ENCODE results near the gene BACH1.
A peak's percentile ranks its signal among the peaks of the same experiment; 100 is the strongest.

Gene BACH1

GRCh38 chr21:29293495-29293894 lies 5.2 kb upstream of the BACH1 start:
- no peak for DNase-seq (ENCODE audit: low spot score)

DNA sequence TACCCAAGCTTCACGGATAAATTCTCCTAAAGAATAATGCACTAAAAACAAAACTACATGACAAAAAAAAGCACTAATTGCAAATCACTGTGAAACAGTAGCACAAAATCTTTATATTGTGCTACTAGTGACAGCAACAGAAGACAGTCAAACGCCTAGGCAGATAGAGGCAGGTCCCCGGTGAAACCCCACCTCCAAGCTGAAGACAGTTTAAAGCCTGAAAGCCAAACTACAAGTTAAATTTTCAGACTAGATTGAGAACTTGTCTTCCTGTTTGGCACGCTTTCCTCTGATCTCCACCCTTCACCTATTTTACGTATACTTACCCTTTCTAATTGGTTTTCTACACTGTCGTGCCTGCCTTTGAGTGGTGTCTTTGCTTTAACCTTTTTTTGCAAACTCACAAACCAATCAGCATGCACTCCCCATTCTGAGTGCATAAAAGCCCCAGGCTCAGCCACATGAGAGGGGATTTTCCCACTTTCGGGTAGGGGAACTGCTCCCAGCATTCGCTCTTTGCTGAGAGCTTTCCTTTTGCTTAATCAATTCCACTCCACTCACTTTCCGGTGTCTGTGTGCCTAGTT lies 3.6 kb upstream of the BACH1 start:
- DNase-seq (ENCODE audit: low spot score), result no peak

GRCh38 chr21:29296446-29296845 lies 2.3 kb upstream of the BACH1 start:
- no peak for DNase-seq (ENCODE audit: low spot score)

DNA sequence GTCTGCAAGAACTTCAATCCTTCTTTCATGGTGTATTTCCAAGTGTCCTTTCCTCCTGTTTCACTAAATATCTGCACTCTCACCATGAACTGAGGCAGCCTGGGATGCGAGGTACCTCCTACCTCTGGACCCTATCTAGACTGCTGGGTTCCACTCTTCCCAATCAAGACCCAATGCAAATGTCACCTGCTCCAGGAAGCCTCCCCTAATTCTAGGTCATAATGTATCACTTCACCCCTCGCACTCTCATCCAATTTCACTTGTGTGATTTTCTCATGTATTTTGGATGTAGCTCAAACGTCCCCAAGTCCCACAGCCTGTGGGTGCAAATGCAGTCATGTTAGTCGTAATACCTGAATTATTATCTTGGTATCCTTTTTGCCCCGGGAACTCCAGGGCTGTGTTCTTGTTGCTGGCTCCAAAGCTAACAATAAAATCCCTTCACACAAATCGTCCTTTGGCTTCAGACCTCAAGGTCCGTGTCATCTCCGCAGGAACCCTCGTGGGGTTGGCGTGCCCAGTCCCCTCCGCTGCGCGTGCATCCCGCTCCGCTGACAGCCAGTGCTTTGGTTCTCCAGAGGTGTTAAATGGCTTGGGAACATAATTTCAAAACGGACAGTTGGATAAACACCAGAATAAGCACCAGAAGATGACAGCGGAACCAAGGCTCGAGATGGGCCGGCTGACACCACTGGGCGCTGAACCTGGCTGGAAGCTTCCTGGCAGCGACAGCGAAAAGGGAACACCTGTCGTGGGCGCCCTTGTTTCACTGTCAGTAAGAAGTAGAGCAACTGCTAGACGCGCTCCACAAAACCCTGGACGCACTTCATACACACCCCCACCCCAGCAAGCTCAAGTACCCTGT lies 1.0 kb upstream of the BACH1 start:
- DNase-seq (ENCODE audit: low spot score), result peak; percentile 18

- DNase-seq (ENCODE audit: low spot score), result peak; percentile 53
Observed at GRCh38 chr21:29299046-29299915, 559 bp downstream of the BACH1 start.

DNA sequence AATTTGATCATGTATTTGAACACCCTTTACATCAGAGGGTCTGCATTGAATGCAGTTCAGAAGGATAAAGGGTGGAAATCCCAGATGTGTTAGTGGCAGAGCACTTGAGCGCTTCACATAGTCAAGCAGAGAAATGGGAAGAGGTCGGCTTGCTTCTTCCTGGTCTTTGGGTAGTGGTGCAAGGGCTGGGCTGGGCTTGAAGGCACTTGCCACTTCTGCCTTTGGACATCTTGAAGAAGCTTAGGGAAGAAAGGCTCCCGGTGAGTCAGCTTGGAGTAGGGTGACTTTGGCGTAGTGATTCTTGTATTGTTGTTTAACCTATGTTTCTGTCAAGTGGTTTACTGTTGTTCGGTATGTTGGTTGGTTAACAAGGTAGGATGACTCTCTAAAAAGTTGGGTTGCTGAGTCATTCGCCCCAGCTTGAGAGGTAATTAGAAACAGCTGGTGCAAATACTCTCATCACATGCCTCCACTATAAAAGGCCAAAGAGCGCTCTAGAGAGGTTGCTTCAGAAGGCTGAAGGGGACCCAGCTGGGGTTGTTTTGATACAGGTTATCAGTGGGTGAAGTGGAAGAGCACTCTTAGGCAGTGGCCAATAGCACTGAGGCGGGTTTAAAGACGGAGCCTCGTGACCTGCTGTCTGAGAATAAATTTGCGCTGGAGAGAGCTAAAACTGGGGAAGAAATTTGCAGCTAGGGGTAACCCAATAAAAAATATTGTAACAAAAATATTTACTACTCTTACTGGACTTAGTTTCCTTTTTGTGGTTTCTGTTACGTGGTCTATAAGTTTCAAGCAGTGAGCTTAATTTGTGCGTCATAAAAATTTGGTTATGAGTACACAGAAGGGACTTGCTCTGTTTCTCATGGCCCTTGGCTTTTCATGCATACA lies 1.4 kb downstream of the BACH1 start:
- peak; percentile 53 for DNase-seq (ENCODE audit: low spot score)

GRCh38 chr21:29300807-29301138 lies 2.1 kb downstream of the BACH1 start:
- DNase-seq (ENCODE audit: low spot score), result no peak

- no peak for DNase-seq (ENCODE audit: low spot score)
Observed at GRCh38 chr21:29301691-29302090, 3.0 kb downstream of the BACH1 start.

- DNase-seq (ENCODE audit: low spot score), result no peak
Observed at GRCh38 chr21:29302359-29302875, 3.7 kb downstream of the BACH1 start.

DNA sequence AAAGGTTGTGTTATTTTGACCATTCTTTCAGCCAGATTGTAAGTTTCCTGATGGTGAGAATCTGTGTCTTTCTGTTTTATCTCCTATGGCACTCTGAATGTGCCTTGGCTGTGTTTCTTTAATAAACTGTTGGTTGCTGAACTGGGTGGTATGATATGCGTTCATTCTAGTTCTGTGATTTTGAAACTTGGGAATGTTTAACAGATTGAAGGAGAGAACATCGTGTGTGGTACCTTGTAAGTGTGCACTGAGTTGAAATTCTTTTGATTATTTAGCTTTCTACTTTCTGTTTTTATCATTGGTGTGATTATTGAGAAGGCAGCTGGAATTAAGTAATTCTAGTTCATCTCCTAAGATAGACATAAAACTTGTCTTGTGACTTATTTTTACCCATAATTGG lies 4.6 kb downstream of the BACH1 start:
- no peak for DNase-seq (ENCODE audit: low spot score)

DNA sequence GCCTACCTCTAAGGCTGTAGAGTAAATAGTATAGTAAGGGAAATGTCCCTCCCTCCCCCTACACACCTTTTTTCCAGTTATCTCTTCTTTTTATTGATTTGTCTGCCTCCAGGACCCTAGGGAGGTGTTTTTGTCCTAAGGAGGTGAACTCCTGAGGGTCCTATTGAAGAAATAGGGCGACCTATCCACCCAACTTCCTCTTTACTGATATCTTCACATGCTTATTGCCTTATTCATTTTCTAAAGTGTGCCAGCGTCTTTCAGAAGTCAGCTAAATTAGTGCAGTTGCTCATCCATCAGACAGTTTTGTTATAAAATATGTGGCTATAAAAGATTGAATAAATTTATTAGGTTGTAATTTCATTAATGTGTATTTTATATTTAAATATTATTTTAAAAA lies 5.9 kb downstream of the BACH1 start:
- no peak for DNase-seq (ENCODE audit: low spot score)

GRCh38 chr21:29305068-29305467 lies 6.3 kb downstream of the BACH1 start:
- DNase-seq (ENCODE audit: low spot score), result no peak

DNA sequence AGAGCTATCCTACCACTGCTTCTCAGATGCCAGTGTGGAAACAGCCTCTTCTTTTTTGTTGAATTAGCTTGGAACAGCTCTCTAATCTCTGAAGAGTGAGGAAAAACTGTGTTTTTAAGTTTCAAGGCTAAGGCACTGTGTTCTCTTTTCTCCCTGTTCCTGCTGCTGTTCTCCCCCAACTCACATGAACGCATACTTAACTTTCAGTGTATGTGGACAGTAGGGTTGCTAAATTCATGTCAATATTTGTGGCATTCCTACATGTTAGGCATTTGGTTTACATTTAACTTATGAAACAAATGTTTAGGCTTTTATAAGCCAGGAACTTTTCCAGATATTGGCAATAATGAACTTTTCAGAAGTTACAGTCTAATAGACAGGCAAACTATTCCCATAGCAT lies 6.8 kb downstream of the BACH1 start:
- no peak for DNase-seq (ENCODE audit: low spot score)

GRCh38 chr21:29306920-29307319 lies 8.2 kb downstream of the BACH1 start:
- no peak for DNase-seq (ENCODE audit: low spot score)

GRCh38 chr21:29307718-29308455 lies 9.2 kb downstream of the BACH1 start:
- no peak for DNase-seq (ENCODE audit: low spot score)

- DNase-seq (ENCODE audit: low spot score), result no peak
Observed at GRCh38 chr21:29308456-29308783, 9.7 kb downstream of the BACH1 start.

DNA sequence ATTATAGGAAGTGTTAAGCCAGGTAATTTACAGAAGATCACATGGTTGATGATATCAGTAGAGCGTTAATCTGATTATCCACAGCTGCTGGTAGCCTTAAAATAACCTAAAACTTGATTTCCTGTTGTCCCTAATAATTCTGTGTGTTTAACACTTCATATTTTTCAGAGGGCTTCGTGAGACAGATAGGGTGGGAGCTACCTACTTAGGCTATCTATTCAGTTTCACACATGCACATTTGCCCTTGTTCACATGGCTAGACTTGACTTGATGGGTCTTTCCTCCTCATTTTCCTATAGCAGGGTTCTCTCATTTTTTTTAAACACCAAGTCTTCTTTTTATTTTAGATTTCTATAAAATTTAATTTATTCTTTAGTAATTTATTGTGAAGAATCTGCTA lies 11.0 kb downstream of the BACH1 start:
- no peak for DNase-seq (ENCODE audit: low spot score)

DNA sequence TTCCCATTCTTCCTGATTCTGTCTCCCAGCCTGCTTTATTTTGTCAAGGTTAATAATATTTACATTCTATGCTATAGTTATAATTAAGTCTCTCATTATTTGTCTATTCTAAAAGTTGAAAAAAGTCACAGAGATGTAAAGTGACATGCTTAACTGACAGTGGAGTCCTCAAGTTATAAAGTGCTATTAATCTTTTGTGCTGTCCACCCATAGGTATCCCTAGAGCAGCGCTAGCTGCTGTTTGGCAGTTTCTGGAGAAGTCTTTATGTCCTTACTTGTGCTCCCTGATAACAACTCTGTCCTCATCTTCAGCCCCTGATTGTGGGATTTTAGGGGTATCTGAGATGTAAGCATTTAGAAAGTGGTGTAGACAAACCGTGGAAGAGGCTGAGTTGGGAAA lies 13.1 kb downstream of the BACH1 start:
- DNase-seq (ENCODE audit: low spot score), result no peak

DNA sequence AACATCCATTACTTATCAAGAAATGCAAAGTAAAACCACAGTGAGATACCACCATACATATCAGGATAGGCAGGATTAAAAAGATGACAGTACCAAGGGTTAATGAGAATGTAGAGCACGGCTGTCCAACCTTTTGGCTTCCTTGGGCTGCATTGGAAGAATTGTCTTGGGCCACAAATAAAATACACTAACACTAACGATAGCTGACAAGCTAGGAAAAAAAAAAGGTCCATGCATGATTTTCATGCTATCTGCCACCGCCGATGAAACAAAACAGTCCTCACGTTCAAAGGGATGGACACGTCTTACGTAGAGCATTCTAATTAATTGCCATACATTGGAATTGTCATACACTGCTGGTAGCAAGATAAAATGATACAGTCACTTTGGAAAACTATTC lies 14.3 kb downstream of the BACH1 start:
- DNase-seq (ENCODE audit: low spot score), result no peak

- no peak for DNase-seq (ENCODE audit: low spot score)
Observed at GRCh38 chr21:29313662-29314408, 15.1 kb downstream of the BACH1 start.

Data from globus pallidus (tissue), 1 donor.